GM12878 (cell line): ENCODE data around the gene ARAP1. TPM values are rescaled to one million over a fixed set of nuclear protein-coding genes. Genes with fewer than 3 reads are reported as not detected.
A peak's percentile ranks its signal among the peaks of the same experiment; 100 is the strongest.

Experiments used
- BCL11A ChIP-seq: IDR thresholded peaks from 2 replicates; pipeline ENCODE4 v1.6.1; 2011; ENCODE audit warnings: low read depth, low read length
- CHD4 ChIP-seq: fragments of 200-600 bp; sonication (generic); IDR thresholded peaks from 2 replicates; pipeline ENCODE4 v1.6.1; 2016; ENCODE audit warnings: mild to moderate bottlenecking
- EGR1 ChIP-seq, 2 experiments: IDR thresholded peaks; 1 replicate in 1 of 2; 2 replicates in 1 of 2; pipeline ENCODE4 v1.6.1; 2011 to 2012; ENCODE audit warnings: low read depth in 2 of 2, low read length in 2 of 2, borderline replicate concordance in 1 of 2, mild to moderate bottlenecking in 1 of 2, moderate library complexity in 1 of 2
- FOS ChIP-seq: IDR thresholded peaks from 3 replicates; pipeline ENCODE4 v1.6.1; 2011; ENCODE audit warnings: borderline replicate concordance; ENCODE audit not compliant: insufficient read length; ENCODE audit errors: extremely low read depth
- GATAD2B ChIP-seq: fragments of 450-650 bp; conservative IDR thresholded peaks from 2 replicates; pipeline ENCODE4 v1.6.1; 2017; ENCODE audit warnings: low read depth, mild to moderate bottlenecking, moderate library complexity
- JUND ChIP-seq: IDR thresholded peaks from 2 replicates; pipeline ENCODE4 v1.6.1; 2012; ENCODE audit warnings: low read depth, mild to moderate bottlenecking, low read length, improper control_type of control experiment, moderate library complexity
- KLF5 ChIP-seq: fragments of 450-650 bp; IDR thresholded peaks from 2 replicates; pipeline ENCODE4 v1.6.1; 2014; ENCODE audit warnings: mild to moderate bottlenecking; ENCODE audit not compliant: partially characterized antibody
- LARP7 ChIP-seq: fragments of 450-650 bp; IDR thresholded peaks from 2 replicates; pipeline ENCODE4 v1.6.1; 2017; ENCODE audit warnings: mild to moderate bottlenecking
- MTA2 ChIP-seq: fragments of 450-650 bp; IDR thresholded peaks from 2 replicates; pipeline ENCODE4 v1.6.1; 2016; ENCODE audit warnings: low read depth, mild to moderate bottlenecking, moderate library complexity
- MTA3 ChIP-seq: IDR thresholded peaks from 2 replicates; pipeline ENCODE4 v1.6.1; 2012; ENCODE audit warnings: low read length, inconsistent platforms, borderline replicate concordance
- NFXL1 ChIP-seq: fragments of 450-650 bp; IDR thresholded peaks from 2 replicates; pipeline ENCODE4 v1.6.1; 2017; ENCODE audit warnings: antibody characterized with exemption, mild to moderate bottlenecking, borderline replicate concordance
- NR2C1 ChIP-seq: fragments of 450-650 bp; IDR thresholded peaks from 2 replicates; pipeline ENCODE4 v1.6.1; 2017; ENCODE audit warnings: antibody characterized with exemption, mild to moderate bottlenecking, moderate library complexity
- NRF1 ChIP-seq: conservative IDR thresholded peaks from 2 replicates; pipeline ENCODE4 v1.6.1; 2011; ENCODE audit warnings: mild to moderate bottlenecking, low read depth, low read length, improper control_type of control experiment
- SIX5 ChIP-seq: IDR thresholded peaks from 2 replicates; pipeline ENCODE4 v1.6.1; 2011; ENCODE audit warnings: mild to moderate bottlenecking, low read depth, low read length, moderate library complexity; ENCODE audit not compliant: severe bottlenecking
- SMAD5 ChIP-seq: IDR thresholded peaks from 2 replicates; pipeline ENCODE4 v1.6.1; 2016; ENCODE audit warnings: antibody characterized with exemption, low read depth
- SREBF2 ChIP-seq: IDR thresholded peaks from 2 replicates; pipeline ENCODE4 v1.6.1; 2012; ENCODE audit warnings: mild to moderate bottlenecking, low read length
- STAT1 ChIP-seq: fragments of 450-650 bp; conservative IDR thresholded peaks from 2 replicates; pipeline ENCODE4 v1.6.1; 2014; ENCODE audit warnings: antibody characterized with exemption, mild to moderate bottlenecking
- SUPT20H ChIP-seq: IDR thresholded peaks from 2 replicates; pipeline ENCODE4 v1.6.1; 2011; ENCODE audit warnings: low read depth, mild to moderate bottlenecking, low read length, moderate library complexity, borderline replicate concordance; ENCODE audit not compliant: control insufficient read depth
- TCF12 ChIP-seq: IDR thresholded peaks from 2 replicates; pipeline ENCODE4 v1.6.1; 2011; ENCODE audit warnings: low read depth, mild to moderate bottlenecking, low read length
- TCF7 ChIP-seq: IDR thresholded peaks from 2 replicates; pipeline ENCODE4 v1.6.1; 2014; ENCODE audit warnings: antibody characterized with exemption, borderline replicate concordance
- WRNIP1 ChIP-seq: IDR thresholded peaks from 2 replicates; pipeline ENCODE4 v1.6.1; 2011; ENCODE audit warnings: low read depth, low read length, improper control_type of control experiment, borderline replicate concordance
- polyA plus RNA-seq, 11 experiments: library from polyadenylated mRNA; depleted of rRNA in 4 of 11; unstranded in 6 of 11; stranded (reverse) in 5 of 11; fragments of >200 nt; fragmentation: Nextera tagmentation in 4 of 11; fragmentation: Illumina TruSeq in 1 of 11; extraction: Ambion mirVana in 4 of 11; extraction: Trizol in 1 of 11; gene quantifications; 1 replicate in 1 of 11; 2 replicates in 10 of 11; pipeline versions ENCODE4 v1.2.1 to v1.2.3, GENCODE V29; 2011 to 2016; ENCODE audit warnings: inconsistent platforms in 2 of 11, missing spikeins in 2 of 11, low read depth in 1 of 11
- total RNA-seq, 4 experiments: library from RNA; depleted of rRNA in 3 of 4; stranded (reverse); fragments of >200 nt in 3 of 4; fragmentation: Illumina TruSeq in 1 of 4; extraction: Trizol in 1 of 4; gene quantifications; 2 replicates each; pipeline versions ENCODE4 v1.2.1 to v1.2.3, GENCODE V29; 2013 to 2021
- TF ChIP-seq, protein P1 (sequence below): fragments of 150-350 bp; IDR thresholded peaks from 2 replicates; pipeline ENCODE4 v1.6.1; 2014; ENCODE audit warnings: mild to moderate bottlenecking, low read depth, low read length
- TF ChIP-seq, protein P2 (sequence below): IDR thresholded peaks from 2 replicates; pipeline ENCODE4 v1.6.1; 2012; ENCODE audit warnings: low read depth, low read length, improper control_type of control experiment
- TF ChIP-seq, protein P3 (sequence below): fragments of 150-350 bp; IDR thresholded peaks from 2 replicates; pipeline ENCODE4 v1.6.1; 2016; ENCODE audit warnings: low read depth, low read length
- TF ChIP-seq, protein P4 (sequence below): IDR thresholded peaks from 2 replicates; pipeline ENCODE4 v1.6.1; 2011; ENCODE audit warnings: borderline replicate concordance, low read depth, mild to moderate bottlenecking, moderate library complexity, mixed read lengths, low read length; ENCODE audit not compliant: insufficient read depth; ENCODE audit errors: extremely low read length
- TF ChIP-seq, protein P5 (sequence below): IDR thresholded peaks from 2 replicates; pipeline ENCODE4 v1.6.1; 2011; ENCODE audit warnings: low read depth, low read length, improper control_type of control experiment, borderline replicate concordance

ARAP1 gene
- total and polyA plus RNA-seq, 10 of the 15 experiments (the other 5 are each of a cell fraction or from before 2014, with no cell fraction given): 0.55 to 102 (median 51.0) TPM

DNA sequence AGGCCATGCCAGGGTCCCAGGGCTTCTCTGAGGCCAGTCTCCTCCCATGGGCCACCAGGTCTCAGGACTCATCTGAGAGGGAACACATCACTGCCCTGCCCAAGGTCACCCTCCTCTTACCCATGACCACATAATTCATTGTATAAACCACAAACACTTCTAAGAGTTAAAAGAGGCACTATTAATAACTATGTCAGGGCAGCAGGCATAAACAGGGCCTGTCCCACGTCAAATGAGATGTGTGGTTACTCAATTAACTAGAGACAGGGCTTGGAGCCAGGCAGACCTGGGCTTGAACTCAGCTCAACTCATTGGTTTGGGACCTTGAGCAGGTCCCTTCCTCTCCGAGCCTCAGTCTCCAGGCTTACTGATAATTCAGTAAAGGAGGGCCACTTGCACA, 33.1 kb downstream of the ARAP1 start (continued):
- peak; percentile 55; the same call in 1 of the 2 replicates for TF ChIP-seq BCL11A
- TF ChIP-seq TCF7: no peak
- TF ChIP-seq NR2C1: no peak
- no peak for TF ChIP-seq MTA3
- no peak for TF ChIP-seq SIX5
- TF ChIP-seq, protein P1, sequence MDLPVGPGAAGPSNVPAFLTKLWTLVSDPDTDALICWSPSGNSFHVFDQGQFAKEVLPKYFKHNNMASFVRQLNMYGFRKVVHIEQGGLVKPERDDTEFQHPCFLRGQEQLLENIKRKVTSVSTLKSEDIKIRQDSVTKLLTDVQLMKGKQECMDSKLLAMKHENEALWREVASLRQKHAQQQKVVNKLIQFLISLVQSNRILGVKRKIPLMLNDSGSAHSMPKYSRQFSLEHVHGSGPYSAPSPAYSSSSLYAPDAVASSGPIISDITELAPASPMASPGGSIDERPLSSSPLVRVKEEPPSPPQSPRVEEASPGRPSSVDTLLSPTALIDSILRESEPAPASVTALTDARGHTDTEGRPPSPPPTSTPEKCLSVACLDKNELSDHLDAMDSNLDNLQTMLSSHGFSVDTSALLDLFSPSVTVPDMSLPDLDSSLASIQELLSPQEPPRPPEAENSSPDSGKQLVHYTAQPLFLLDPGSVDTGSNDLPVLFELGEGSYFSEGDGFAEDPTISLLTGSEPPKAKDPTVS: no peak
- TF ChIP-seq WRNIP1: no peak
- TF ChIP-seq LARP7: no peak
- no peak for TF ChIP-seq NFXL1
- no peak for TF ChIP-seq EGR1 (IDR thresholded peaks at IDR 0.05; ENCODE audit: borderline replicate concordance in 1 of 2, low read depth in 2 of 2, low read length in 2 of 2)
- no peak for TF ChIP-seq STAT1
- no peak for TF ChIP-seq TCF12
- no peak for TF ChIP-seq KLF5
- no peak for TF ChIP-seq GATAD2B
- TF ChIP-seq NRF1: no peak
- TF ChIP-seq JUND: no peak
- no peak for TF ChIP-seq SMAD5
- TF ChIP-seq SREBF2: no peak
- TF ChIP-seq SUPT20H: no peak
- TF ChIP-seq FOS: no peak
- TF ChIP-seq, protein P2, sequence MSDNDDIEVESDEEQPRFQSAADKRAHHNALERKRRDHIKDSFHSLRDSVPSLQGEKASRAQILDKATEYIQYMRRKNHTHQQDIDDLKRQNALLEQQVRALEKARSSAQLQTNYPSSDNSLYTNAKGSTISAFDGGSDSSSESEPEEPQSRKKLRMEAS: no peak
- TF ChIP-seq, protein P3, sequence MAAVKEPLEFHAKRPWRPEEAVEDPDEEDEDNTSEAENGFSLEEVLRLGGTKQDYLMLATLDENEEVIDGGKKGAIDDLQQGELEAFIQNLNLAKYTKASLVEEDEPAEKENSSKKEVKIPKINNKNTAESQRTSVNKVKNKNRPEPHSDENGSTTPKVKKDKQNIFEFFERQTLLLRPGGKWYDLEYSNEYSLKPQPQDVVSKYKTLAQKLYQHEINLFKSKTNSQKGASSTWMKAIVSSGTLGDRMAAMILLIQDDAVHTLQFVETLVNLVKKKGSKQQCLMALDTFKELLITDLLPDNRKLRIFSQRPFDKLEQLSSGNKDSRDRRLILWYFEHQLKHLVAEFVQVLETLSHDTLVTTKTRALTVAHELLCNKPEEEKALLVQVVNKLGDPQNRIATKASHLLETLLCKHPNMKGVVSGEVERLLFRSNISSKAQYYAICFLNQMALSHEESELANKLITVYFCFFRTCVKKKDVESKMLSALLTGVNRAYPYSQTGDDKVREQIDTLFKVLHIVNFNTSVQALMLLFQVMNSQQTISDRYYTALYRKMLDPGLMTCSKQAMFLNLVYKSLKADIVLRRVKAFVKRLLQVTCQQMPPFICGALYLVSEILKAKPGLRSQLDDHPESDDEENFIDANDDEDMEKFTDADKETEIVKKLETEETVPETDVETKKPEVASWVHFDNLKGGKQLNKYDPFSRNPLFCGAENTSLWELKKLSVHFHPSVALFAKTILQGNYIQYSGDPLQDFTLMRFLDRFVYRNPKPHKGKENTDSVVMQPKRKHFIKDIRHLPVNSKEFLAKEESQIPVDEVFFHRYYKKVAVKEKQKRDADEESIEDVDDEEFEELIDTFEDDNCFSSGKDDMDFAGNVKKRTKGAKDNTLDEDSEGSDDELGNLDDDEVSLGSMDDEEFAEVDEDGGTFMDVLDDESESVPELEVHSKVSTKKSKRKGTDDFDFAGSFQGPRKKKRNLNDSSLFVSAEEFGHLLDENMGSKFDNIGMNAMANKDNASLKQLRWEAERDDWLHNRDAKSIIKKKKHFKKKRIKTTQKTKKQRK: no peak
- TF ChIP-seq, protein P4, sequence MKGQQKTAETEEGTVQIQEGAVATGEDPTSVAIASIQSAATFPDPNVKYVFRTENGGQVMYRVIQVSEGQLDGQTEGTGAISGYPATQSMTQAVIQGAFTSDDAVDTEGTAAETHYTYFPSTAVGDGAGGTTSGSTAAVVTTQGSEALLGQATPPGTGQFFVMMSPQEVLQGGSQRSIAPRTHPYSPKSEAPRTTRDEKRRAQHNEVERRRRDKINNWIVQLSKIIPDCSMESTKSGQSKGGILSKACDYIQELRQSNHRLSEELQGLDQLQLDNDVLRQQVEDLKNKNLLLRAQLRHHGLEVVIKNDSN: no peak
- TF ChIP-seq CHD4: no peak
- TF ChIP-seq, protein P5, sequence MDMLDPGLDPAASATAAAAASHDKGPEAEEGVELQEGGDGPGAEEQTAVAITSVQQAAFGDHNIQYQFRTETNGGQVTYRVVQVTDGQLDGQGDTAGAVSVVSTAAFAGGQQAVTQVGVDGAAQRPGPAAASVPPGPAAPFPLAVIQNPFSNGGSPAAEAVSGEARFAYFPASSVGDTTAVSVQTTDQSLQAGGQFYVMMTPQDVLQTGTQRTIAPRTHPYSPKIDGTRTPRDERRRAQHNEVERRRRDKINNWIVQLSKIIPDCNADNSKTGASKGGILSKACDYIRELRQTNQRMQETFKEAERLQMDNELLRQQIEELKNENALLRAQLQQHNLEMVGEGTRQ: no peak
- TF ChIP-seq MTA2: peak; percentile 93
